ENCODE measurements around the gene GPR61. TPM values are rescaled to one million over a fixed set of nuclear protein-coding genes. Genes with fewer than 3 reads are reported as not detected.

The GPR61 gene
- total and polyA plus RNA-seq, 11 donors = 0.08 to 0.72 (median 0.16) TPM; not detected in 4

DNA sequence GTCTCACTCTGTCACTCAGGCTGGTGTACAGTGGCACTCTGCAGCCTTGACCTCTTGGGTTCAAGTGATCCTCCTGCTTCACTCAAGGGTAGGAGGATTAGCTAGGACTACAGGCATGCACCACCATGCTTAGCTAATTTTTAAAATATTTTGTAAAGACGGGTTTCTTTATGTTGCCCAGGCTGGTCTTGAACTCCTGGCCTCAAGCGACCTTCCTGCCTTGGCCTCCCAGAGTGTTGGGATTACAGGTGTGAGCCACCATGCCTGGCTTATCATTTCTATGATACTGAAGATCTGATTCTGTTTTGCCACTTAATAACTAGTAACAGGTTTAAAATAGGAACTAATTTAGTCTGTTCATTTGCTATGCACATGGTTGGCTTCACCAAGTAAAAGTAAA is 42.3 kb downstream of the GPR61 start:
- H3K4me1 ChIP-seq = peaks cover 0 to 19% (median 10%) of the 10 kb centered on the region in 12 donors
- H3K36me3 ChIP-seq = peaks cover 0 to 98% (median 78%) of the 10 kb centered on the region in 9 donors
- whole genome bisulfite sequencing, 4 donors = 91 to 96% (median 94%) methylated on average over 2 of the region's 2 CpGs
- TF ChIP-seq POLR2A (IDR thresholded peaks at IDR 0.05) (no peak), CTCF (IDR thresholded peaks at IDR 0.05) (no peak)
- no peak overlapping the region for H3K27ac ChIP-seq
- no peaks in the 10 kb centered on the region for H3K9me3 ChIP-seq
- ATAC-seq (no peak), DNase-seq (no peak)
- H3K4me3 ChIP-seq = no peak overlapping the region
- H3K27me3 ChIP-seq = no peaks in the 10 kb centered on the region
- intact Hi-C loops (cut with DNase I) = no loop called here

DNA sequence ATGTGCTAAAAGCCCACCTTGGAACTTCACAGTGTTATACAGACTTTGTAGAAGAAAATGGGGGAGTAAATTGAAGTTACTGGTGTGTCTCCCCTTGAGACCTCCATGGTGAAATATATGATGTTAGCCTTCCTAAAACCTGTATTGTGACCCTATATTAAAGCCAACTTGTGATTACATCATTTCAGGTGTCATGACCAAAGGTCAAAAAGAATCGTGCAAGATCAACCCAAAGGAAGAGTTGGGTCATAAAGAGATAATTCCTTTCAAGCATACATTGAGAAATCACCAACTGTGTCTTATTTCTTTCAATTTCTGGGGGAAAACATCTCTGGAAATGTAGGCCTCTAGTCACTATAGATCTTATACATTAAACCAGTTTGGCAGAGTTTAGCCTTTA is 45.1 kb downstream of the GPR61 start:
- TF ChIP-seq POLR2A (IDR thresholded peaks at IDR 0.05) (no peak), CTCF (IDR thresholded peaks at IDR 0.05) (no peak)
- no peaks in the 10 kb centered on the region for H3K27me3 ChIP-seq
- DNase-seq (no peak), ATAC-seq (no peak)
- 79 to 89% (median 84%) methylated on average over 1 of the region's 1 CpG for WGBS, 4 donors
- no peaks in the 10 kb centered on the region for H3K9me3 ChIP-seq
- H3K27ac ChIP-seq = no peak overlapping the region
- intact Hi-C loops (cut with DNase I) = no loop called here
- H3K4me3 ChIP-seq = no peak overlapping the region
- H3K4me1 ChIP-seq = peaks cover 0 to 5% (median 0%) of the 10 kb centered on the region in 12 donors
- peaks cover 0 to 100% (median 98%) of the 10 kb centered on the region in 9 donors for H3K36me3 ChIP-seq

DNA sequence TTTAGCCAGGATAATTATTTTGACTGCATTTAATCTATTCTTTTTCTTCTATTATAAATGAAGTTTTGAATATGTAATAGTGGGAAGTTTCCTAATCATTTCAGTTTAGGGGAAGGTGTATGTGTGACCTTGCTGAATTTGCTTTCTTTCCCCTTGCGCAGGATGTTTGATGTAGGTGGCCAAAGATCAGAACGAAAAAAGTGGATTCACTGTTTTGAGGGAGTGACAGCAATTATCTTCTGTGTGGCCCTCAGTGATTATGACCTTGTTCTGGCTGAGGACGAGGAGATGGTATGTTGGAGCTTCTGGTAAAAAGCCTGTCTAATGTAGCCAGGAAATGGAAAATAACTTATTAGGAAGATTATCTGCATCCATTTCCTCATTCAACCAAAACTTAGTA is 46.4 kb downstream of the GPR61 start:
- Histone ChIP-seq H3K4me1 (no peaks in the 10 kb centered on the region), H3K4me3 (no peak overlapping the region), H3K36me3 (peaks cover 0 to 100% (median 100%) of the 10 kb centered on the region in 9 donors), H3K27ac (no peak overlapping the region), H3K9me3 (no peaks in the 10 kb centered on the region), H3K27me3 (no peaks in the 10 kb centered on the region)
- TF ChIP-seq CTCF (IDR thresholded peaks at IDR 0.05) (no peak), POLR2A (IDR thresholded peaks at IDR 0.05) (no peak)
- intact Hi-C loops (cut with DNase I) = no loop called here
- ATAC-seq = no peak
- WGBS, 4 donors = 85 to 95% (median 91%) methylated on average over 3 of the region's 3 CpGs
- no peak for DNase-seq

DNA sequence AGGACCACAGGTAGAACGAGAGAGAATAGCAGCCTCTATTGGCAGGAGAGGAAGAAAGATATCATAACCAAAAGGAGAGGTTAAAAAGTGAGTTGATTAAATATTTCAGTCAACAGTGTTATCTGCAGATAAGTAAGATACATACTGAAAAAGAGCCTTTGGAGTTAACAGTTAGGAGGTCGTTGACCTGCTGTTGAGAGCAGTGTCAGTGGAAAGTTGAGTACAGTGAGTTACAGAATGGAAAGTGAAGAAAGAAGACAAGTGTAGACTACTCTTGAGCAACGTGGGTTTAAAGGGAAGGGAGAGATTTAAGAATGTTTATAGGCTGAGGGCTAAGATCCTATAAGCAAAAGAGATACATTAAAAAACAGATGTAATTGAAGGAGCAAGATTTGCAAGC is 49.5 kb downstream of the GPR61 start:
- peaks cover 0 to 100% (median 99%) of the 10 kb centered on the region in 9 donors for H3K36me3 ChIP-seq
- ATAC-seq = no peak
- WGBS, 4 donors = 79 to 83% (median 81%) methylated on average over 3 of the region's 3 CpGs

More for the DNA sequence above, 49.5 kb downstream of the GPR61 start:
- Histone ChIP-seq H3K27ac (no peak overlapping the region), H3K27me3 (no peaks in the 10 kb centered on the region), H3K4me1 (no peaks in the 10 kb centered on the region), H3K9me3 (no peaks in the 10 kb centered on the region), H3K4me3 (no peak overlapping the region)
- intact Hi-C loops (cut with DNase I) = no loop called here
- no peak for DNase-seq
- no peak for TF ChIP-seq CTCF (IDR thresholded peaks at IDR 0.05)
- TF ChIP-seq POLR2A (IDR thresholded peaks at IDR 0.05) = no peak

Measured in heart left ventricle (tissue), 16 donors.